Measurements from ENCODE around the gene PCSK9.

PCSK9 gene

GRCh38 chr1:55038974-55039341, 390 bp upstream of the PCSK9 start:
- no peak for DNase-seq (ENCODE audit: extremely low read depth, low read depth)
- no peak for TF ChIP-seq CTCF (IDR thresholded peaks at IDR 0.05; ENCODE audit: low read depth, low read length)

- no peak for TF ChIP-seq CTCF (IDR thresholded peaks at IDR 0.05; ENCODE audit: low read depth, low read length)
- no peak for DNase-seq (ENCODE audit: extremely low read depth, low read depth)
Observed at GRCh38 chr1:55040083-55040932, 960 bp downstream of the PCSK9 start.

- no peak for DNase-seq (ENCODE audit: extremely low read depth, low read depth)
- TF ChIP-seq CTCF (IDR thresholded peaks at IDR 0.05; ENCODE audit: low read depth, low read length) = no peak
Observed at GRCh38 chr1:55040933-55041494, 1.7 kb downstream of the PCSK9 start.

GRCh38 chr1:55041613-55042012, 2.3 kb downstream of the PCSK9 start:
- no peak for DNase-seq (ENCODE audit: extremely low read depth, low read depth)
- no peak for TF ChIP-seq CTCF (IDR thresholded peaks at IDR 0.05; ENCODE audit: low read depth, low read length)

GRCh38 chr1:55043011-55043410, 3.7 kb downstream of the PCSK9 start:
- TF ChIP-seq CTCF (IDR thresholded peaks at IDR 0.05; ENCODE audit: low read depth, low read length) = no peak
- DNase-seq (ENCODE audit: extremely low read depth, low read depth) = no peak

GRCh38 chr1:55043726-55044125, 4.4 kb downstream of the PCSK9 start:
- TF ChIP-seq CTCF (IDR thresholded peaks at IDR 0.05; ENCODE audit: low read depth, low read length) = no peak
- DNase-seq (ENCODE audit: extremely low read depth, low read depth) = no peak

GRCh38 chr1:55044617-55045397, 5.5 kb downstream of the PCSK9 start:
- no peak for TF ChIP-seq CTCF (IDR thresholded peaks at IDR 0.05; ENCODE audit: low read depth, low read length)
- DNase-seq (ENCODE audit: extremely low read depth, low read depth) = no peak
